GM18868 (cell line): ENCODE results near the gene ABCC10.
"Not testable (repeated sequence)": the region's sequence is repeated elsewhere in the genome, so short reads cannot be mapped to it uniquely, and the experiment has no call there.

ENCODE experiments used
- ATAC-seq: cut with Tn5 transposase; IDR thresholded peaks from one replicate; pipeline ENCODE4 v1.9.1; 2021; ENCODE audit warnings: mild to moderate bottlenecking, moderate library complexity; ENCODE audit not compliant: unreplicated experiment

Gene ABCC10

GRCh38 chr6:43427406-43428111 is at the start of gene ABCC10:
Gene ABCC10, plus strand, starts transcription at chr6:43427541. Its CDS starts 438 bp downstream, at chr6:43427979.
- peak; percentile 87 for ATAC-seq

- ATAC-seq: no peak
These were observed 49.6 kb upstream of the ABCC10 start for GRCh38 chr6:43377710-43378229.

- no peak for ATAC-seq
These were observed 48.7 kb upstream of the ABCC10 start for GRCh38 chr6:43378631-43379030.

GRCh38 chr6:43380858-43381257 is 46.5 kb upstream of the ABCC10 start:
- ATAC-seq: not testable (repeated sequence)

- no peak for ATAC-seq
These were observed 44.2 kb upstream of the ABCC10 start for GRCh38 chr6:43383021-43383667.

GRCh38 chr6:43386492-43386891 is 40.8 kb upstream of the ABCC10 start:
- no peak for ATAC-seq

GRCh38 chr6:43389730-43390295 is 37.5 kb upstream of the ABCC10 start:
- ATAC-seq: no peak

- not testable (repeated sequence) for ATAC-seq
These were observed 36.4 kb upstream of the ABCC10 start for GRCh38 chr6:43390753-43391439.

- ATAC-seq: no peak
These were observed 35.8 kb upstream of the ABCC10 start for GRCh38 chr6:43391440-43392031.

GRCh38 chr6:43393133-43393532 is 34.2 kb upstream of the ABCC10 start:
- ATAC-seq: not testable (repeated sequence)

- no peak for ATAC-seq
These were observed 33.7 kb upstream of the ABCC10 start for GRCh38 chr6:43393602-43394001.

- no peak for ATAC-seq
These were observed 32.4 kb upstream of the ABCC10 start for GRCh38 chr6:43394982-43395381.

- ATAC-seq: no peak
These were observed 31.6 kb upstream of the ABCC10 start for GRCh38 chr6:43395776-43396175.

- ATAC-seq: no peak
These were observed 30.8 kb upstream of the ABCC10 start for GRCh38 chr6:43396408-43397149.

- no peak for ATAC-seq
These were observed 27.3 kb upstream of the ABCC10 start for GRCh38 chr6:43399932-43400487.

GRCh38 chr6:43401730-43402129 is 25.6 kb upstream of the ABCC10 start:
- ATAC-seq: no peak

- no peak for ATAC-seq
These were observed 24.5 kb upstream of the ABCC10 start for GRCh38 chr6:43402820-43403219.

- no peak for ATAC-seq
These were observed 22.0 kb upstream of the ABCC10 start for GRCh38 chr6:43405354-43405753.

GRCh38 chr6:43407296-43407695 is 20.0 kb upstream of the ABCC10 start:
- ATAC-seq: no peak

GRCh38 chr6:43408259-43408658 is 19.1 kb upstream of the ABCC10 start:
- ATAC-seq: no peak
